Measurements from ENCODE around the gene GOPC.
"Not testable (repeated sequence)": the region's sequence is repeated elsewhere in the genome, so short reads cannot be mapped to it uniquely, and the experiment has no call there.

The GOPC gene

DNA sequence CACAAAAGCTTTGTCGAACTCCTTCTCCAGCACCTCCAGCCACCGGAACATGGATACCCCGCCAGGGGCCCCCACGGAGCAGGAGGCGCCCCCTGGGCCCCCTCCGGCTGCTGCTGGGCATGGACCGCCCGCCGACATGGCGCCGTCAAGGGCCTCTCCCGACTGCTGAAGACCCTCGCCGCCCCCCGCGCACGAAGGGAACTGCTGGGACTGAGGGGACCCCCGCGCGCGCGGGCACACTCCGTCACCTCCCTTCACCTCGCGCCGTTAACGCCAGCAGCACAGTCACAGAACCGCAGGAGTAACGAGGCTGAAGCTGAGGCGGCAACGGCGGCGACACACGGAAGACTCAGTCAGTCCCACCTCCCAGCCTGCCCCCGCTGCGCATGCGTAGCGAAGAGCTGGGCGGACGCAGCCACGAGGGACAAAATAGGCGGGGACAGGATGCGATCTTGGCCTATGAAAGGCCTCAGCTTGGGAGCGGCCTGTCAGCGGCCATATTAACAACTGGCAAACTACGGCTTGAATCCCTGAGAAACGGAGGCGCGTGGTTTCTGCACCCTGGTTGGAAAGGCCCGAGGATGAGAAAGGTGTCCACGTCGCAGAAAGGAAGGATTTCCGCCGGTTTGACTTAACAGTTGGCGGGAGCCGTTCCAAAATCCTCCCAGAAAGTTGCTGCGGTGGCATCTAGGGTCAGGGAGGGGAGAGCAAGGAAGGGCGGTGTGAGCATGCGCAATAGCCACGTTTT is at the start of gene GOPC:
Gene GOPC, minus strand, starts transcription at position 361 of the 748 bp plus-strand sequence. Its CDS starts 223 bp downstream, at position 138.
- DNase-seq: peak; percentile 61

DNA sequence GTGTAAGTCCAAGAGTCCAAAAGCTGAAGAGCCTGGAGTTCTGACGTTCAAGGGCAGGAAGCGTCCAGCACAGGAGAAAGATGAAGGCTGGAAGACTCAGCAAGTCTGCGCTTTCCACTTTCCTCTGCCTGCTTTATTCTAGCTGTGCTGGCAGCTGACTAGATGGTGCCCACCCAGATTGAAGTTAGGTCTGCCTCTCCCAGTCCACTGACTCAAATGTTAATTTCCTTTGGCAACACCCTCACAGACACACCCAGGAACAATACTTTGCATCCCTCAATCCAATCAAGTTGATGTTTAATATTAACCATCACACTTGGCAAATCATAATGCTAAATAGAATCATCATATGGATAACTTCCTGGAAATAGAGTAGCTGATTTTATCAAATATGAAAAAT is 49.7 kb upstream of the GOPC start:
- DNase-seq: not testable (repeated sequence)

- no peak for DNase-seq
Measured at GRCh38 chr6:117642976-117643375, 40.7 kb upstream of the GOPC start.

DNA sequence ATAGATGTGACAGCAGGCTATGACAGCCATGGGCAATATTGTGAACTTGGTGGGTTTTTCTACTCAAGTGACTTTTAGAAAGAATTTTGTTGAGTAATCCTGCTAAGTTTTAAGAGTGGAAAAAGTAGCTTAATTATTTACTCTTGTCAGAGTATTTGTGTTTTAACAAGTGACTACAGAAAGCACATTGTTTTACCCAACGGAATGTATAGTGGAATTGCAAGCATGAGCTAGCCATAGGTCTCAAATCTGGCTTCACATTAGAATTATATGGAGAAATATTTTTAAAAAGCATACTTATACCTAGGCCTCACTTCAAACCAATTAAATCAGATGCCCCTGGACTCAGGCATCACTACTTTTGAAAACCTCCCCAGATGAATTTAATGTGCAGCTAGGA is 35.5 kb upstream of the GOPC start:
- DNase-seq: no peak

GRCh38 chr6:117629119-117629660 is 26.9 kb upstream of the GOPC start:
- DNase-seq: no peak

DNA sequence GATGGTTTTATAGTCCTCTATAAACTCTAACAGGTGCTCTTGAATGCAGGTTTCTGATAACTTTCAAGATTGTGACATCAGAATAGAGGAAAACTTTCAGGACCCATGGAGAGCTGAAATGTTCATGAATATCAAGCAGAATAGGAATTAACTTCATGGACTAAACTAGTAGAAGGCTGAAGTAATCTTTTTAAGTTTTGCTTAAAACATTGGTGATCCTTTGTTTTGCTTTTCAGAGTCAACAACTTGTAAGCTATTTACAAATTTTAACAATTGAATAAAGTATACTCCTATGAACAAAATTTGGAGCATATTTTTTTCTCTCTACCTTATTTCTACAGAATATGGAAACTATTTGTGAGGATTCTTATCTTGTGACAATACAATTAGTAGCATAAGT is 25.2 kb upstream of the GOPC start:
- DNase-seq: no peak

GRCh38 chr6:117624869-117625481 is 22.7 kb upstream of the GOPC start:
- no peak for DNase-seq

GRCh38 chr6:117619178-117619577 is 16.9 kb upstream of the GOPC start:
- DNase-seq: no peak

DNA sequence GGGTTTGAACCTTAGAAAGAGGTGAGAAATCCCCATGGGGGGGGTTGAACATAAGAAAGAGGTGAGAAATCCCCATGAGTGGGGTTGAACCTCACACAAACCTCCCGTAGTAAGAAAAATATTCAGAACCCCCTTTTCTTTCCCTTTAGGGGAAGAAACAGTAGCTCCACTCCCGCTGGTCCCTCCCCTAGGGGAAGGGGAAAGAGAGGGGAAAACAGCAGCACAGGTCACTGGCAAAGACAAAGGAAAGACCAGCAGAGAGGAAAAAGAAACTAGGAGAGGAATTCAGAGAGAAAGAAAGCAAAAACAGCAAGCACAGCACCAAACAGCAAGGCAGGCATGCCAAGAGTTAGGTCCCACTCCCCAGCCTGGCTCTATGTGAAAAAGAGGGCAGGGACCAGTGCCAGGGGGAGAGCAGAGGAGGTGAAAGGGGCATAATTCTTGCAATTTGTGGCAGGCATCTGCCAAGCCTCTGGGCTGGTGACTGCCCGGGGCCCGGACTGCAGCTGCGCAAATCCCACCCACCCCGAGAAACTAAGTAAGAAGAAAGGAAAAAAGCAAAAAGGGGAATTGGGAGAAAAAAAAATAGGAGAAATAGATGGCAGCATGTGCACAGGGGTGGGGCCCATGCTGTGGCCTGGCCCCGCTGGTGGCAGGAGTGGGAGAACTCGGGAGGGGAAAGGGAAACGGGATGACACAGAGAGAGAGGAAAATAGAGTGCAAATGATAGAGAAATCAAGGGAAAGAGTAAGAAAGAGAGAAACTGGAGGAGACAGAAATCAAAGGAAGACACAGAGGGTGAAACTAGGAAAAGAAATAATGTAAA is 15.1 kb upstream of the GOPC start:
- no peak for DNase-seq

GRCh38 chr6:117616391-117617209 is 14.3 kb upstream of the GOPC start:
- no peak for DNase-seq

DNA sequence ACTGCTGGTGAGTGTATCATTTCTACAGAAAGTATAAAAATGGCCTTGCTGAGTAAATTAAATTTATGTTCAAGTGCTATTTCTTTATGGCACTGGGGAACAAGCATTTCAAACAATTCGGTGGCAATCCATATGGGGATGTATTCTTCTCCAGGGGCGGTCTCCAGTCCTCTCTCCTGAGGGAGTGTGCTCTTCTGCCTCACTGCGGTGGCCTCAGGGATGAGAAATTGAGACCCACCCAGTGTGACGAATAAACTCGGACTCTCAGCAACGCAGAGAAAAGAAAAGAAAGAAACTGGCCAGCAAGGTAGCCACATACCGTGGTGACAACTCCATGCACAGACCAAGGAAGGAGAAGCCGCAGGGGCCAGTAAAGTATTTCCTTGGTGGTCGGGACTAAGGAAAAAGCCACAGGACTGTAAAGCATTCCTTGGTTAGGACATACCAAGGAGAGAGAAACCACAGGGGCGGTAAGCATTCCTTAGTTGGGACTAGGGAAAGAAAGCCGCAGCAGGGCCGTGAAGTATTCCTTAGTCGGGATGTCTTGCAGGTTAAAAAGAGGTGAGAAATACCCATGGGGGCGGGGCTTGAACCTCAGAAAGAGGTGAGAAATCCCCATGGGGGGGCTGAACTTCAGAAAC is 13.6 kb upstream of the GOPC start:
- DNase-seq: no peak

DNA sequence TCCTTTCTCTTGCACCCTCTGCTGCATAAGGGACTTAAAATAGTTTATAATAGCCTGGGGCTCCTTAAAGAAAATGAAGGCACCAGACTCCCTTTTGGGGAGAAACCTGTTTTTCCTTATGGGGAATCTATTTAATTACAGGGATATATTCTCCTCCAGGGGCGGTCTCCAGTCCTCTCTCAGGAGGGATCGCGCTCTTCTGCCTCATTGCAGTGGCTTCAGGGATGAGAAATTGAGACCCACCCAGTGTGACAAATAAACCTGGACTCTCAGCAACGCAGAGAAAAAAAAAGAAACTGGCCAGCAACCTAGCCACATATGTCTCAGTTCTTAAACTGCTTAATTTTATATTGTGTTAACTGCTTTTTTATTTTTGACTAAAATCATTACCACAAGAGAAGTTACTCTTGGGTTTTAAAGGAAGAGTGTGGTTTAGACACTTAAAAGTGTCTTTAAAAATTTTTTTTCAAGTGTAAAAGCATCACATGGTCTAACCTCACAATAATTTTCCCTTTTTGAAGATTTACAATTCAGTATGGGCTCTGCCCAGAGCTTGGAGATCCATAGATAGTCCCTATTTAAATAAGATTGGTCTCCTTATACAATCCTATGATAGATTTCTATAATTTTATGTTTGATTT is 11.7 kb upstream of the GOPC start:
- no peak for DNase-seq

GRCh38 chr6:117607511-117607910 is 5.2 kb upstream of the GOPC start:
- no peak for DNase-seq

DNA sequence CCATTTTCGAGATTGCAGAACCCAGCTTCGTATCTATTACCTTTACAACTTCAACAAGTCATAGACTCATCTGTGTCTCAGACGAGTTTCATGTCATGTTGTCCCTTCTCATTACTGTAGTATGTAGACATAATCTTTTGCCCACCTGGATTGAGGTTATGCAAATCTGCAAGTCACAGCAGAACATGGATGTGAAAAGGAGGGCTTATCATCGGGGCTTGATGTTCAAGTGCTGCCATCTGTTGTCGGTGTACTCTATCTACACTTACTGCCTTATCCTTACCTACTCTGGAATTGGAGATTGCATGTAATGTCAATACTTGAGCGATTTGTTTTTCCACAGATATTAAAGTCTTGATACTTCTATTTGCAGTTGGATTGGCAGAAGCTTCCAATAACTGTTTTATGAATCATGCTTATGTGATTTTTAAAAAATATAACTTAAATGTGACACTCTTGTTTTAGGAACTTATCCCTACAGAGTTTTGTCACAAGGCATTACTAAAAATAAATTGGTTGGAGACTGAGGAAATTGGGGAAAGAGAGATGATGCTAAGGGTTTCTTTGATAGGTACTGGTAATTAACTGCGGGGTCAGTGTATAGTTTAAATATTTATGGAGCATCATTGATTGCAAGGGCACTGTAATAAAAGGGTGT is 3.0 kb upstream of the GOPC start:
- peak; percentile 17 for DNase-seq

DNA sequence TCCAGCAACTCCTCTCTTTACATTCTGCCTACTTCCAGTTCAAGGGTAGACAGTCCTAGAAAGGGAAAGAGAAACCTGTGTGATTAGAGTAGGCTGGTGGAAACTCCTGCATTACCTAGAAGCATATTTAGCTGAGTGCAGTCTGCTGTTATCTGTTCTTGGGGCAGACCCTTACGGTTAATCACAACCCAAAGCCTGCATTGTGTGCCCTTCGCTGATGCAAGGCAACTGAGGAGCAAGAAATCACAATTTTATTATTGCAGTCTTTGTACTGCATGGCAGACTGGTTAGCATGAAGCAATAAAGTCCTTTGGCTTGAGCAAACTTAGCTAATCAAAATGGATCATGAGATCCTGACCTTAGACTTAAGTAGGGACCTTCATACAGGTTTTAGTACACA is 1.5 kb upstream of the GOPC start:
- no peak for DNase-seq

DNA sequence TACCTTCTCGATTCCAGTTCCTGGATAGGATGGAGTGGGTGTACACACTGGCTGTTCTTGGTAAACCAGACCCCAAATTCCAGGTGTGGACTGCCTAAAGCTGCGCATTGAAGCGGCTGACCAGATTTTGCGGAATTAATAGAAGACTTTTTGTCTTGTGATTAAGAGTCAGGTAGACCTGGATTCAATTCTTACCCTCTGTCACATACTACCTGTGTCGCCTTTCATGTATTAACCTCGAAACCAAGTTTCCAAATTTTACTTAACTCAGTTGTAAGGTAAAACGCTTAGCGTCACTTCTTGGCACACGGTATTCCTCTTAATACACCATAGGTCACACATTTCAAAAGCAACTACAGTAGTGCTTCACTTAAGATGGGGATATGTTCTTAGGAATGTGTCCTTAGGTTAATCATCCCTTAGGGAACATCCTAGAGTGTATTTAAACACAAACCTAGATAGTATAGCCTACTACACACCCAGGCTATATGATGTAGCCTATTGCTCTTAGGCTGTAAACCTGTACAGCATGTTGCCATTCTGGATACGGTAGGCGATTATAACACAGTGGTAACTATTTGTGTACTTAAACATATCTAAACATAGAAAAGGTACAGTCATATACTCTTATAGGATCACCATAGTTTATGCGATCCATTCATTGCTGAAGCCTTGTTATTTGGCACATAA is 733 bp upstream of the GOPC start:
- DNase-seq: no peak

DNA sequence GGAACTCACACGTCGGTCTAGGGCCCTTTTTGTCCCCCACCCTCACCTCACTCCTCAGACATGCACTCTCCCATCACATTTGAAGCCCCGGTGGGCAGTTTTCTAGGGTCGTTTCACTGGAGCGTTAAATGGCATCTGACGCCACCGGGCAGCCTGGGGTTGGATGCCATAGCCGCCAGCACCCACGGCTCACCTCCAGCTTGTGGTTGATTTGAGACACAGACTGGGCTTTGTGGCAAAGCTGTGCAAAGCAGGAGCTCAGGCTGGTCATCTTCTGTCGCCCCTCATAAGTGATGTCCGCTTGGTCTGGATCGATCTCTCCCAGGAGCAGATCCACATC is 530 bp downstream of the GOPC start:
- DNase-seq: no peak

- no peak for DNase-seq
Measured at GRCh38 chr6:117600008-117600743, 2.1 kb downstream of the GOPC start.

GRCh38 chr6:117597755-117598154 is 4.6 kb downstream of the GOPC start:
- DNase-seq: no peak
